ENCODE results near the gene NF1. TPM values are rescaled to one million over a fixed set of nuclear protein-coding genes. Genes with fewer than 3 reads are reported as not detected.

Gene NF1
- total RNA-seq, 4 donors from 2014 or later: 23.6 to 47.3 (median 32.0) TPM

GRCh38 chr17:31404028-31404949 is 309.5 kb downstream of the NF1 start:
- Histone ChIP-seq H3K4me3 (no peak overlapping the region), H3K4me1 (no peaks in the 10 kb centered on the region), H3K9me3 (no peaks in the 10 kb centered on the region), H3K27me3 (peaks cover 0 to 3% (median 0%) of the 10 kb centered on the region in 3 donors), H3K36me3 (no peaks in the 10 kb centered on the region), H3K27ac (no peak overlapping the region)
- ATAC-seq (no peak), DNase-seq (no peak)
- intact Hi-C loops (cut with DNase I; ENCODE audit: low total_unique reads): no loop called here
- in situ Hi-C loops (cut with MboI; ENCODE audit: low sequenced_read_pairs in 4 of 4): no loop called here
- no peak for TF ChIP-seq POLR2A (IDR thresholded peaks at IDR 0.05)
- TF ChIP-seq CTCF (IDR thresholded peaks at IDR 0.05 in 4 of 5, conservative IDR thresholded peaks at IDR 0.05 in 1 of 5): no peak

- no peak for ATAC-seq
- intact Hi-C loops (cut with DNase I; ENCODE audit: low total_unique reads): no loop called here
Measured at GRCh38 chr17:31405890-31406371, 311.2 kb downstream of the NF1 start.

GRCh38 chr17:31408586-31408985 is 313.8 kb downstream of the NF1 start:
- in situ Hi-C loops (cut with MboI; ENCODE audit: low sequenced_read_pairs in 4 of 4): no loop called here
- TF ChIP-seq CTCF (IDR thresholded peaks at IDR 0.05 in 4 of 5, conservative IDR thresholded peaks at IDR 0.05 in 1 of 5) (no peak), POLR2A (IDR thresholded peaks at IDR 0.05) (no peak)

More at GRCh38 chr17:31405890-31406371, 311.2 kb downstream of the NF1 start:
- in situ Hi-C loops (cut with MboI; ENCODE audit: low sequenced_read_pairs in 4 of 4): no loop called here
- Histone ChIP-seq H3K4me3 (no peak overlapping the region), H3K9me3 (no peaks in the 10 kb centered on the region), H3K36me3 (no peaks in the 10 kb centered on the region), H3K27ac (no peak overlapping the region), H3K4me1 (no peaks in the 10 kb centered on the region), H3K27me3 (peaks cover 0 to 4% (median 0%) of the 10 kb centered on the region in 3 donors)
- no peak for DNase-seq
- TF ChIP-seq POLR2A (IDR thresholded peaks at IDR 0.05) (no peak), CTCF (IDR thresholded peaks at IDR 0.05 in 4 of 5, conservative IDR thresholded peaks at IDR 0.05 in 1 of 5) (no peak)

GRCh38 chr17:31411707-31412285 is 317.0 kb downstream of the NF1 start:
- peaks cover 5 to 9% of the 10 kb centered on the region in 2 donors for H3K4me1 ChIP-seq
- H3K36me3 ChIP-seq: no peaks in the 10 kb centered on the region
- in situ Hi-C loops (cut with MboI; ENCODE audit: low sequenced_read_pairs in 4 of 4): no loop called here
- TF ChIP-seq POLR2A (IDR thresholded peaks at IDR 0.05) (no peak), CTCF (IDR thresholded peaks at IDR 0.05 in 4 of 5, conservative IDR thresholded peaks at IDR 0.05 in 1 of 5) (no peak)
- intact Hi-C loops (cut with DNase I; ENCODE audit: low total_unique reads): no loop called here
- H3K27me3 ChIP-seq: peaks cover 0 to 4% (median 0%) of the 10 kb centered on the region in 3 donors
- ATAC-seq (no peak), DNase-seq (no peak)
- no peak overlapping the region for H3K4me3 ChIP-seq
- no peak overlapping the region for H3K27ac ChIP-seq
- no peaks in the 10 kb centered on the region for H3K9me3 ChIP-seq

More at GRCh38 chr17:31408586-31408985, 313.8 kb downstream of the NF1 start:
- Histone ChIP-seq H3K4me1 (peaks cover 0 to 2% of the 10 kb centered on the region in 2 donors), H3K4me3 (no peak overlapping the region), H3K9me3 (no peaks in the 10 kb centered on the region), H3K27me3 (peaks cover 0 to 4% (median 0%) of the 10 kb centered on the region in 3 donors), H3K36me3 (no peaks in the 10 kb centered on the region), H3K27ac (no peak overlapping the region)
- DNase-seq (no peak), ATAC-seq (no peak)
- intact Hi-C loops (cut with DNase I; ENCODE audit: low total_unique reads): no loop called here
